WTC11 (cell line): Measurements from ENCODE around the gene SCD5.

ENCODE experiments used
- ATF2 ChIP-seq: sonication (generic); formaldehyde crosslinking; IDR thresholded peaks from 2 replicates; pipeline ENCODE4 v1.8.1; 2022; ENCODE audit warnings: low read depth, missing genetic modification reagents, borderline replicate concordance
- ZSCAN18 ChIP-seq: fragments of 250-450 bp; sonication (Bioruptor Pico); IDR thresholded peaks from 2 replicates; pipeline ENCODE4 v2.1.2; 2022; ENCODE audit warnings: mild to moderate bottlenecking, moderate library complexity
- TF ChIP-seq, protein P1 (sequence below): sonication (generic); formaldehyde crosslinking; IDR thresholded peaks from 2 replicates; pipeline ENCODE4 v1.8.0; 2022; ENCODE audit warnings: mild to moderate bottlenecking, missing genetic modification reagents
- TF ChIP-seq, protein P2 (sequence below): fragments of 200-600 bp; IDR thresholded peaks from 2 replicates; pipeline ENCODE4 v1.8.0; 2022; ENCODE audit warnings: antibody characterized with exemption

DNA sequence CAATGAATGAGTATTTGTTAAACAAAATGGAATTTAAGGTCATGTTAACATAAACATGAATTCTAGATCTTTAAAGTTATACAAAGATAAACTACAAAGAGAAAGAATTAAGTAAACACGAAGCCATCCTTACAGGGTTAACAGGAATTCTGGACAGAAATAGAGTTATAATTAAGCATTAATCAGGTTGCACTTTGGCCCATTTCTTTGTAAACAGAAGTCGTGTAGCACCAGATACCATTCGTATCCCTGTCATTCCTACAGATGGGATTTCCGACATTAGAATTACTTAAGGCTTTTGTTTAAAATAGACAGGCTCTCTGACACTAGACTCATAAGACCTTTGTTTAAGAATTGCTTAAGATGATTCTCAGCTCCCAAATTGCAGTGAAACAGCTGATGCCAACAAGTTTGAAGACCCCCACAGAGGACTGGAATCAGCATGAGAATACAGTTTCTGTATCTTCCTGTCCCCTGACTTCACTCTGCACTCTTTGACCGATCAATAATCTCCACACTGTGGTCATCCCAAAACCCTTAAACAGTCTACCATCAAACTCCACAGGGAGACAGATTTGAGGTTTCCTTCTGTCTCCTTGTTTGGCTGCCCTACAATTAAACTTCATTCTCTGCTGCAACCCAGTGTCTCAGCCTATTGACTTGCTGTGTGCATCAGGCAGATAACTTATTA, 214.6 kb downstream of the SCD5 start:
- TF ChIP-seq, protein P1, sequence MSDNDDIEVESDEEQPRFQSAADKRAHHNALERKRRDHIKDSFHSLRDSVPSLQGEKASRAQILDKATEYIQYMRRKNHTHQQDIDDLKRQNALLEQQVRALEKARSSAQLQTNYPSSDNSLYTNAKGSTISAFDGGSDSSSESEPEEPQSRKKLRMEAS: no peak
- TF ChIP-seq ZSCAN18 (no peak), ATF2 (CRISPR knock-in tag) (no peak)
- TF ChIP-seq, protein P2, sequence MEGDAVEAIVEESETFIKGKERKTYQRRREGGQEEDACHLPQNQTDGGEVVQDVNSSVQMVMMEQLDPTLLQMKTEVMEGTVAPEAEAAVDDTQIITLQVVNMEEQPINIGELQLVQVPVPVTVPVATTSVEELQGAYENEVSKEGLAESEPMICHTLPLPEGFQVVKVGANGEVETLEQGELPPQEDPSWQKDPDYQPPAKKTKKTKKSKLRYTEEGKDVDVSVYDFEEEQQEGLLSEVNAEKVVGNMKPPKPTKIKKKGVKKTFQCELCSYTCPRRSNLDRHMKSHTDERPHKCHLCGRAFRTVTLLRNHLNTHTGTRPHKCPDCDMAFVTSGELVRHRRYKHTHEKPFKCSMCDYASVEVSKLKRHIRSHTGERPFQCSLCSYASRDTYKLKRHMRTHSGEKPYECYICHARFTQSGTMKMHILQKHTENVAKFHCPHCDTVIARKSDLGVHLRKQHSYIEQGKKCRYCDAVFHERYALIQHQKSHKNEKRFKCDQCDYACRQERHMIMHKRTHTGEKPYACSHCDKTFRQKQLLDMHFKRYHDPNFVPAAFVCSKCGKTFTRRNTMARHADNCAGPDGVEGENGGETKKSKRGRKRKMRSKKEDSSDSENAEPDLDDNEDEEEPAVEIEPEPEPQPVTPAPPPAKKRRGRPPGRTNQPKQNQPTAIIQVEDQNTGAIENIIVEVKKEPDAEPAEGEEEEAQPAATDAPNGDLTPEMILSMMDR: no peak
